Testis (tissue), 2 donors: Measurements from ENCODE around the gene WHRN.

Experiments used
- CTCF ChIP-seq, 3 experiments: fragments of 450-650 bp in 2 of 3; fragments of 200-600 bp in 1 of 3; sonication (generic) in 1 of 3; IDR thresholded peaks; one replicate each; pipeline ENCODE4 v1.5.1; 2016 to 2019; ENCODE audit warnings: antibody characterized with exemption in 3 of 3, mild to moderate bottlenecking in 2 of 3, moderate library complexity in 1 of 3
- POLR2A ChIP-seq: fragments of 450-650 bp; IDR thresholded peaks from one replicate; pipeline ENCODE4 v1.6.1; 2017; ENCODE audit warnings: antibody characterized with exemption, mild to moderate bottlenecking, moderate library complexity

GRCh38 chr9:114363424-114363823 is 141.8 kb downstream of the WHRN start:
- TF ChIP-seq CTCF (IDR thresholded peaks at IDR 0.05): no peak
- no peak for TF ChIP-seq POLR2A
